SK-N-SH treated with all-trans-retinoic acid at 6 μM for 48 hours (cell line): ENCODE data around the gene SNX8.

Source experiments
- ATAC-seq: fragments of 200-7000 bp; cut with Tn5 transposase; 3 replicates; pipeline ENCODE4 v1.9.1; 2020; ENCODE audit warnings: mild to moderate bottlenecking, moderate library complexity
- BACH2 ChIP-seq: fragments of 250-450 bp; sonication (Bioruptor Pico); IDR thresholded peaks from 2 replicates; pipeline ENCODE4 v1.9.0; 2021; ENCODE audit warnings: mild to moderate bottlenecking, borderline replicate concordance
- ESRRG ChIP-seq: fragments of 250-450 bp; sonication (Bioruptor Pico); IDR thresholded peaks from 2 replicates; pipeline ENCODE4 v1.6.1; 2021; ENCODE audit warnings: mild to moderate bottlenecking
- GLIS3 ChIP-seq: fragments of 250-450 bp; sonication (Bioruptor Pico); IDR thresholded peaks from 2 replicates; pipeline ENCODE4 v1.5.0; 2020; ENCODE audit warnings: mild to moderate bottlenecking, moderate library complexity
- ISL1 ChIP-seq: fragments of 250-450 bp; sonication (Bioruptor Pico); IDR thresholded peaks from 2 replicates; pipeline ENCODE4 v2.1.2; 2022; ENCODE audit warnings: mild to moderate bottlenecking, moderate library complexity
- OSR1 ChIP-seq: fragments of 250-450 bp; sonication (Bioruptor Pico); IDR thresholded peaks from 2 replicates; pipeline ENCODE4 v1.8.0; 2022; ENCODE audit warnings: moderate library complexity, mild to moderate bottlenecking, inconsistent platforms
- PATZ1 ChIP-seq: fragments of 250-450 bp; sonication (Bioruptor Pico); IDR thresholded peaks from 2 replicates; pipeline ENCODE4 v1.8.0; 2020; ENCODE audit warnings: mild to moderate bottlenecking, moderate library complexity, borderline replicate concordance
- POU6F1 ChIP-seq: fragments of 250-450 bp; sonication (Bioruptor Pico); IDR thresholded peaks from 2 replicates; pipeline ENCODE4 v1.8.0; 2021; ENCODE audit warnings: low read depth, mild to moderate bottlenecking, moderate library complexity, borderline replicate concordance
- PPARA ChIP-seq: fragments of 250-450 bp; sonication (Bioruptor Pico); IDR thresholded peaks from 2 replicates; pipeline ENCODE4 v1.5.0; 2020; ENCODE audit warnings: mild to moderate bottlenecking, borderline replicate concordance
- RARB ChIP-seq: fragments of 250-450 bp; sonication (Bioruptor Pico); IDR thresholded peaks from 2 replicates; pipeline ENCODE4 v1.8.0; 2021; ENCODE audit warnings: mild to moderate bottlenecking, moderate library complexity
- SNAI2 ChIP-seq: fragments of 250-450 bp; sonication (Bioruptor Pico); IDR thresholded peaks from 2 replicates; pipeline ENCODE4 v1.5.0; 2020; ENCODE audit warnings: mild to moderate bottlenecking, moderate library complexity
- TCF4 ChIP-seq: fragments of 250-450 bp; sonication (Bioruptor Pico); IDR thresholded peaks from 2 replicates; pipeline ENCODE4 v1.8.0; 2021; ENCODE audit warnings: mild to moderate bottlenecking, moderate library complexity, borderline replicate concordance
- TOX ChIP-seq: fragments of 250-450 bp; sonication (Bioruptor Pico); IDR thresholded peaks from 2 replicates; pipeline ENCODE4 v1.8.0; 2021; ENCODE audit warnings: mild to moderate bottlenecking, moderate library complexity, borderline replicate concordance
- ZFP3 ChIP-seq: fragments of 250-450 bp; sonication (Bioruptor Pico); IDR thresholded peaks from 2 replicates; pipeline ENCODE4 v1.5.0; 2020; ENCODE audit warnings: mild to moderate bottlenecking, moderate library complexity
- ZFP30 ChIP-seq: fragments of 450-650 bp; formaldehyde crosslinking; IDR thresholded peaks from 2 replicates; pipeline ENCODE4 v1.5.0; 2022; ENCODE audit warnings: mild to moderate bottlenecking, moderate library complexity
- ZNF565 ChIP-seq: fragments of 450-650 bp; formaldehyde crosslinking; conservative IDR thresholded peaks from 2 replicates; pipeline ENCODE4 v1.5.0; 2020; ENCODE audit warnings: low read depth, mild to moderate bottlenecking, moderate library complexity
- ZNF8 ChIP-seq: fragments of 450-650 bp; formaldehyde crosslinking; IDR thresholded peaks from 2 replicates; pipeline ENCODE4 v1.5.0; 2020; ENCODE audit warnings: mild to moderate bottlenecking, moderate library complexity
- TF ChIP-seq, protein P1 (sequence below): fragments of 250-450 bp; sonication (Bioruptor Pico); IDR thresholded peaks from 2 replicates; pipeline ENCODE4 v1.5.0; 2020; ENCODE audit warnings: mild to moderate bottlenecking, moderate library complexity
- TF ChIP-seq, protein P2 (sequence below): fragments of 250-450 bp; sonication (Bioruptor Pico); IDR thresholded peaks from 2 replicates; pipeline ENCODE4 v1.5.1; 2021; ENCODE audit warnings: mild to moderate bottlenecking, moderate library complexity

SNX8 gene

DNA sequence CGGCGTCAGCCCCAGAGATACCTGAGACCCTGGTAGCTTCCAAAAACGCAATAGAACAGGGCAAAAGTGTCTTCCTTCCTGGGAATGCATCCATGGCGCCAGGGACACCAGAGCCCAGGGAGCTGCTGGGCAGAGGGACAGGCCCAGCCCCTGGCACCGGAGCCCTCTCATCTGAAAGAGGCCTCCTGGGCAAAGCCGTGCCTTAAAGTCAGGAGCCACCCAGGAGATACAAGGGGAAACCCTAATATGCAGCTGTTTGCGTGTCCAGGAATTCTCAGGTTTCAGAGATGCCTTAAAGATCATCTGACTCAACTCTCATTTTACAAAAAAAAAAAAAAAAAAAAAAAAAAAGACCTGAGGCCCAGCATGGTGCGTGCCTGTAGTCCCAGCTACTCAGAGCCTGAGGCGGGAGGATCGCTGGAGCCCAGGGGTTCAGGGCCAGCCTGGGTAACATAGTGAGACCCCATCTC lies 44.2 kb downstream of the SNX8 start:
- TF ChIP-seq BACH2 (CRISPR knock-in tag) (no peak), SNAI2 (CRISPR knock-in tag) (no peak), GLIS3 (CRISPR knock-in tag) (no peak)
- TF ChIP-seq, protein P1, sequence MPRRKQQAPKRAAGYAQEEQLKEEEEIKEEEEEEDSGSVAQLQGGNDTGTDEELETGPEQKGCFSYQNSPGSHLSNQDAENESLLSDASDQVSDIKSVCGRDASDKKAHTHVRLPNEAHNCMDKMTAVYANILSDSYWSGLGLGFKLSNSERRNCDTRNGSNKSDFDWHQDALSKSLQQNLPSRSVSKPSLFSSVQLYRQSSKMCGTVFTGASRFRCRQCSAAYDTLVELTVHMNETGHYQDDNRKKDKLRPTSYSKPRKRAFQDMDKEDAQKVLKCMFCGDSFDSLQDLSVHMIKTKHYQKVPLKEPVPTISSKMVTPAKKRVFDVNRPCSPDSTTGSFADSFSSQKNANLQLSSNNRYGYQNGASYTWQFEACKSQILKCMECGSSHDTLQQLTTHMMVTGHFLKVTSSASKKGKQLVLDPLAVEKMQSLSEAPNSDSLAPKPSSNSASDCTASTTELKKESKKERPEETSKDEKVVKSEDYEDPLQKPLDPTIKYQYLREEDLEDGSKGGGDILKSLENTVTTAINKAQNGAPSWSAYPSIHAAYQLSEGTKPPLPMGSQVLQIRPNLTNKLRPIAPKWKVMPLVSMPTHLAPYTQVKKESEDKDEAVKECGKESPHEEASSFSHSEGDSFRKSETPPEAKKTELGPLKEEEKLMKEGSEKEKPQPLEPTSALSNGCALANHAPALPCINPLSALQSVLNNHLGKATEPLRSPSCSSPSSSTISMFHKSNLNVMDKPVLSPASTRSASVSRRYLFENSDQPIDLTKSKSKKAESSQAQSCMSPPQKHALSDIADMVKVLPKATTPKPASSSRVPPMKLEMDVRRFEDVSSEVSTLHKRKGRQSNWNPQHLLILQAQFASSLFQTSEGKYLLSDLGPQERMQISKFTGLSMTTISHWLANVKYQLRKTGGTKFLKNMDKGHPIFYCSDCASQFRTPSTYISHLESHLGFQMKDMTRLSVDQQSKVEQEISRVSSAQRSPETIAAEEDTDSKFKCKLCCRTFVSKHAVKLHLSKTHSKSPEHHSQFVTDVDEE = no peak
- TF ChIP-seq, all 23 proteins: peak for 0
- ATAC-seq = peak; percentile 26

DNA sequence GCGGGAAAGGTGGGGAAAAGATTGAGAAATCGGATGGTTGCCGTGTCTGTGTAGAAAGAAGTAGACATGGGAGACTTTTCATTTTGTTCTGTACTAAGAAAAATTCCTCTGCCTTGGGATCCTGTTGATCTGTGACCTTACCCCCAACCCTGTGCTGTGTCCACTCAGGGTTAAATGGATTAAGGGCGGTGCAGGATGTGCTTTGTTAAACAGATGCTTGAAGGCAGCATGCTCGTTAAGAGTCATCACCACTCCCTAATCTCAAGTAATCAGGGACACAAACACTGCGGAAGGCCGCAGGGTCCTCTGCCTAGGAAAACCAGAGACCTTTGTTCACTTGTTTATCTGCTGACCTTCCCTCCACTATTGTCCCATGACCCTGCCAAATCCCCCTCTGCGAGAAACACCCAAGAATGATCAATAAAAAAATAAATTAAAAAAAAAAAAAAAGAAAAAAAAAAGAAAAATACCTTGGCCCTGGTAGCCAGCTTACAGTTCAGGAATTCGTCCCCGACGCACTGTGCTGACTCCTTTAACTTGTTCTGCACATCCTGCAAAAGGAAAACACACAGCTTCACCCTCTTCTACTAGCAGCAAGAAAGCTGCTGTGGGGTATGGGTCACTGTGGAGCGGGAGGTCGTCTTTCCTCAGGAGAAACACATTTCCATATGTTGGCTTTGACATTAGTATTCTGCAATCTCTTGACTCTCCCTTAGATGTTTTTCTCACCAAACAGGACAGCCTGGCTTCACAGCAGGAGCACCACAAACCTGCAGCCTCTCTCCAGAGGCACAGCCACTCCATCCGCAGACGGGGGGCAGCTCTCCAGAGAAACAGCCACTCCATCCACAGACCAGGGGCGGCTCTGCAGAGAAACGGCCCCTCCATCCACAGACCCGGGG lies 44.9 kb downstream of the SNX8 start:
- ATAC-seq = peak; percentile 34; the same call in 2 of the 3 replicates

- TF ChIP-seq ZNF8 (CRISPR knock-in tag) = no peak
- TF ChIP-seq, protein P2, sequence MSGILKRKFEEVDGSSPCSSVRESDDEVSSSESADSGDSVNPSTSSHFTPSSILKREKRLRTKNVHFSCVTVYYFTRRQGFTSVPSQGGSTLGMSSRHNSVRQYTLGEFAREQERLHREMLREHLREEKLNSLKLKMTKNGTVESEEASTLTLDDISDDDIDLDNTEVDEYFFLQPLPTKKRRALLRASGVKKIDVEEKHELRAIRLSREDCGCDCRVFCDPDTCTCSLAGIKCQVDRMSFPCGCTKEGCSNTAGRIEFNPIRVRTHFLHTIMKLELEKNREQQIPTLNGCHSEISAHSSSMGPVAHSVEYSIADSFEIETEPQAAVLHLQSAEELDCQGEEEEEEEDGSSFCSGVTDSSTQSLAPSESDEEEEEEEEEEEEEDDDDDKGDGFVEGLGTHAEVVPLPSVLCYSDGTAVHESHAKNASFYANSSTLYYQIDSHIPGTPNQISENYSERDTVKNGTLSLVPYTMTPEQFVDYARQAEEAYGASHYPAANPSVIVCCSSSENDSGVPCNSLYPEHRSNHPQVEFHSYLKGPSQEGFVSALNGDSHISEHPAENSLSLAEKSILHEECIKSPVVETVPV (CRISPR knock-in tag) = no peak
- no peak for TF ChIP-seq ZFP3 (CRISPR knock-in tag)
- TF ChIP-seq TOX = no peak
- no peak for TF ChIP-seq SNAI2 (CRISPR knock-in tag)
- TF ChIP-seq OSR1 (CRISPR knock-in tag) = no peak
- no peak for TF ChIP-seq ESRRG (CRISPR knock-in tag)
- TF ChIP-seq BACH2 (CRISPR knock-in tag) = no peak
- TF ChIP-seq GLIS3 (CRISPR knock-in tag) = no peak
- no peak for TF ChIP-seq ISL1
- TF ChIP-seq ZFP30 (CRISPR knock-in tag) = no peak
- ATAC-seq = no peak
Observed at GRCh38 chr7:2266911-2267310, 47.3 kb downstream of the SNX8 start.

DNA sequence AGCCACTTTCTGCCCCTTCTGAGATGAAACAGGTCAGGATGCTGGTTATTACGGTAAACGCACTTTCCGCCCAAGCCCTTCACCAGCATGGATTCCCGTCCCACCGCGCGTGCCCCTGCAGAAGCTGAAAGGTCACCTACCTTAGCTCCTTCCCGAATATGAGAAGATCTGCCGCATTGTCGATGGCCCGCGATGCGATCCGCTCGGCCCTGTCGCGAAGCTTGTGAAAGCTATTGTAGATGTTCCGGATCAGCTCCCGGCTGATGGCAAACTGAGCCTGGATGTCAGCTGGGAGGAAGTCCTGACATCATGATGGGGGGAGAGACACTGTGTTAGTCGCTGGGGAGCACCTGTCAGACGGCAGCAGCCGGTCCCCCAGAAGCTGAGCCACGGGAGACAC lies 50.1 kb downstream of the SNX8 start:
- TF ChIP-seq SNAI2 (CRISPR knock-in tag) = no peak
- no peak for TF ChIP-seq RARB (CRISPR knock-in tag)
- no peak for TF ChIP-seq ZNF565 (CRISPR knock-in tag)
- TF ChIP-seq PPARA (CRISPR knock-in tag) = no peak
- no peak for TF ChIP-seq POU6F1 (CRISPR knock-in tag)
- TF ChIP-seq TCF4 = no peak
- TF ChIP-seq, protein P1 = no peak
- TF ChIP-seq GLIS3 (CRISPR knock-in tag) = no peak
- no peak for TF ChIP-seq ZFP3 (CRISPR knock-in tag)
- TF ChIP-seq, protein P2 (CRISPR knock-in tag) = no peak
- no peak for TF ChIP-seq ZFP30 (CRISPR knock-in tag)
- TF ChIP-seq PATZ1 (CRISPR knock-in tag) = no peak
- no peak for TF ChIP-seq ISL1
- no peak for TF ChIP-seq ZNF8 (CRISPR knock-in tag)
- TF ChIP-seq BACH2 (CRISPR knock-in tag) = no peak
- ATAC-seq = no peak
